Naive thymus-derived CD8-positive, alpha-beta T cell (primary cell): ENCODE results near the gene KRT23. TPM values are rescaled to one million over a fixed set of nuclear protein-coding genes. Genes with fewer than 3 reads are reported as not detected.

ENCODE experiments used
- ATAC-seq, 2 donors: fragments of 150-1000 bp; cut with Tn5 transposase in 1 of 2; sonication (Bioruptor Pico), chemical (Tn5 transposase) in 1 of 2; 1 replicate in 1 of 2; 2 replicates in 1 of 2; pipeline ENCODE4 v1.10.0; 2021; ENCODE audit warnings: mild to moderate bottlenecking in 2 of 2, moderate library complexity in 2 of 2
- POLR2A ChIA-PET: fragments of 350-600 bp; sonication (Branson Sonifier 250); formaldehyde crosslinking; loops from one replicate; lab custom pipeline; 2021; ENCODE audit warnings: antibody characterized with exemption; lab: Charles Lee
- DNase-seq, 10 donors: peaks; one replicate each; pipeline versions ENCODE4 v3.0.0 to v3.0.0-alpha.2; 2020 to 2022
- H3K27ac Mint-ChIP-seq, 10 donors: one replicate each; pipeline ENCODE4 v1.8.0; 2020 to 2022; ENCODE audit warnings: mild to moderate bottlenecking in 10 of 10, mixed read lengths in 10 of 10, moderate library complexity in 4 of 10, inconsistent platforms in 1 of 10
- H3K27me3 Mint-ChIP-seq, 5 donors: one replicate each; pipeline ENCODE4 v1.8.0; 2021 to 2022; ENCODE audit warnings: mixed read lengths in 5 of 5
- H3K36me3 Mint-ChIP-seq, 3 donors: one replicate each; pipeline ENCODE4 v1.8.0; 2020 to 2022; ENCODE audit warnings: mixed read lengths in 3 of 3, mild to moderate bottlenecking in 2 of 3, inconsistent platforms in 1 of 3
- H3K4me1 Mint-ChIP-seq, 4 donors: one replicate each; pipeline ENCODE4 v1.8.0; 2021 to 2022; ENCODE audit warnings: mixed read lengths in 4 of 4
- H3K4me3 Mint-ChIP-seq, 10 donors: one replicate each; pipeline ENCODE4 v1.8.0; 2020 to 2022; ENCODE audit warnings: mild to moderate bottlenecking in 10 of 10, mixed read lengths in 10 of 10, moderate library complexity in 6 of 10, inconsistent platforms in 1 of 10
- H3K9me3 Mint-ChIP-seq, 9 donors: one replicate each; pipeline ENCODE4 v1.8.0; 2020 to 2022; ENCODE audit warnings: mixed read lengths in 9 of 9, mild to moderate bottlenecking in 3 of 9, inconsistent platforms in 1 of 9, moderate library complexity in 1 of 9
- polyA plus RNA-seq, 3 donors: library from polyadenylated mRNA; unstranded; fragments of 300-500 nt; fragmentation: Illumina TruSeq; gene quantifications; one replicate each; pipeline ENCODE4 v1.2.3, GENCODE V29; 2021
- total RNA-seq, 8 experiments: library from RNA in 2 of 8; stranded (reverse) in 2 of 8; gene quantifications; one replicate each; pipeline ENCODE4 v1.2.3 and lab custom pipeline; 2021 to 2026

The KRT23 gene
- total and polyA plus RNA-seq, 5 experiments from 2014 or later: not detected

GRCh38 chr17:40916366-40916765, 21.1 kb downstream of the KRT23 start:
- H3K4me3 Mint-ChIP-seq: no peak overlapping the region
- H3K27me3 Mint-ChIP-seq: peaks cover 0 to 13% (median 0%) of the 10 kb centered on the region in 5 donors
- no peaks in the 10 kb centered on the region for H3K9me3 Mint-ChIP-seq
- H3K36me3 Mint-ChIP-seq: no peaks in the 10 kb centered on the region
- no peak overlapping the region for H3K27ac Mint-ChIP-seq
- ATAC-seq: no peak
- H3K4me1 Mint-ChIP-seq: peaks cover 3 to 8% (median 5%) of the 10 kb centered on the region in 4 donors
- DNase-seq: no peak
- POLR2A ChIA-PET: no interaction called here

- peaks cover 0 to 2% (median 0%) of the 10 kb centered on the region in 4 donors for H3K4me1 Mint-ChIP-seq
- no peak for DNase-seq
- H3K27me3 Mint-ChIP-seq: peaks cover 0 to 13% (median 0%) of the 10 kb centered on the region in 5 donors
- H3K27ac Mint-ChIP-seq: no peak overlapping the region
- POLR2A ChIA-PET: no interaction called here
- H3K4me3 Mint-ChIP-seq: no peak overlapping the region
- no peaks in the 10 kb centered on the region for H3K36me3 Mint-ChIP-seq
- no peak for ATAC-seq
- no peaks in the 10 kb centered on the region for H3K9me3 Mint-ChIP-seq
These were observed 21.7 kb downstream of the KRT23 start for GRCh38 chr17:40915721-40916256.

DNA sequence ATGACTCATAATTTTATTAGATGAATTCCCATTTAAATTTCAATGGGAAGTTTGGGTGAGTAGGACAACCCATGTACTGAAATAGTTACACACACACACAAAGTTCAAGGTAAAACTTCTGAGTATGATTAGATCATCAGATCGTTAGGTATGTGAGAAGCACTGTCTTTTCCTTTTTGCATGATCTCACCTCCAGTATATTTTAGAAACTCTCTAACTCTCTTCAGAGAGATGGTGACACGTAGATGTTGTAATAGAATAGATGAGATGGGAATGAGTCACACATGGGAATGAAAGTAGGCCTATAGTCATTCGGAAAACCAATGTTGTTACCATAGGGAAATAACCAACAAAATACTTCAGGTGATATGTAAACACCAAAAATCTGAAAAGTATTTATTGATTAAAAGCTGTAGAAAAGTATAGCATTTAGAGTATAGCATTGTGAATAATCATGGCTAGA, 22.2 kb downstream of the KRT23 start:
- DNase-seq: no peak
- no peak for ATAC-seq
- Mint-ChIP-seq H3K4me3 (no peak overlapping the region), H3K4me1 (peaks cover 0 to 2% (median 0%) of the 10 kb centered on the region in 4 donors), H3K36me3 (no peaks in the 10 kb centered on the region), H3K9me3 (no peaks in the 10 kb centered on the region), H3K27me3 (peaks cover 0 to 13% (median 0%) of the 10 kb centered on the region in 5 donors), H3K27ac (no peak overlapping the region)
- POLR2A ChIA-PET: no interaction called here

GRCh38 chr17:40914075-40914855, 23.2 kb downstream of the KRT23 start:
- no peak overlapping the region for H3K4me3 Mint-ChIP-seq
- H3K9me3 Mint-ChIP-seq: no peaks in the 10 kb centered on the region
- H3K4me1 Mint-ChIP-seq: peaks cover 0 to 2% (median 0%) of the 10 kb centered on the region in 4 donors
- ATAC-seq: no peak
- POLR2A ChIA-PET: no interaction called here
- peaks cover under 1 to 14% (median under 1%) of the 10 kb centered on the region in 5 donors for H3K27me3 Mint-ChIP-seq
- DNase-seq: no peak
- H3K36me3 Mint-ChIP-seq: no peaks in the 10 kb centered on the region
- H3K27ac Mint-ChIP-seq: no peak overlapping the region

DNA sequence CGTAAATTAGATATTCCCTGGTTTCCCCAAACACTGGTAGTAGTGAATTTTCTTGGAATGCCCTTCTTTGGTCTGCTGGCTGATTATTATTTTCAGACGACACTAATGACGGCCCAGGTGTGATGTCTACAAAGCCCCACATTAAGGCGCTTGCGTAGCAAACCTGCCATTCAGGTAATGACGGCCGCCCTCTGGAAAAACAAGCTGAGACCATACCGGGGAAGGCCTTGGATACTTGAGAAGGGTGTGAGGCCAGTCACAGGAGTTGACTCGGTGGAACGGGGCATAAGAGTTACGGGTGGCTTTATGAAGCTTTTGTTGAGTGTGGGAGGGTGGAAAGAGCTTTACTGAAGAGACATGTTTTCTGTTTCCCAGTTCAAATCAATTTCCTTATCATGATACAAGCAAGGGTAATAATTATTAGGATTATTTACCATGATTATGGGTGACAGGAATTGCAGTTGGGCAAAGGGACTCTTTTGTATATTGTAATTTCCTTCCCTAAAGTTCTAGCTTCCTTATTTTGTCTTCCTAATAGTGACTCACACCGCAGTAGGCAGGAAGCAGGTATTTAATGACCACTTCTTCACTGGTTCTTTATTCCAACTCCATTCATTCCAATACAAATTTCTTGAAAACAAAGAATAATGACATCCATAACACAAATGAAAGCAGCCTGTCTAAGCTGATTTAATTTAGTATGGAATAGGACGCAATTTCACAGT, 24.8 kb downstream of the KRT23 start:
- Mint-ChIP-seq H3K27ac (no peak overlapping the region), H3K27me3 (peaks cover 9 to 26% (median 14%) of the 10 kb centered on the region in 5 donors), H3K4me3 (no peak overlapping the region), H3K9me3 (no peaks in the 10 kb centered on the region), H3K36me3 (no peaks in the 10 kb centered on the region), H3K4me1 (peaks cover 0 to 2% (median 0%) of the 10 kb centered on the region in 4 donors)
- DNase-seq (no peak), ATAC-seq (no peak)
- POLR2A ChIA-PET: interaction anchor here (1.1 kb wide), 1 partner anchor 293 kb away, joined by 5 read pairs; no protein-coding TSS in a partner anchor

DNA sequence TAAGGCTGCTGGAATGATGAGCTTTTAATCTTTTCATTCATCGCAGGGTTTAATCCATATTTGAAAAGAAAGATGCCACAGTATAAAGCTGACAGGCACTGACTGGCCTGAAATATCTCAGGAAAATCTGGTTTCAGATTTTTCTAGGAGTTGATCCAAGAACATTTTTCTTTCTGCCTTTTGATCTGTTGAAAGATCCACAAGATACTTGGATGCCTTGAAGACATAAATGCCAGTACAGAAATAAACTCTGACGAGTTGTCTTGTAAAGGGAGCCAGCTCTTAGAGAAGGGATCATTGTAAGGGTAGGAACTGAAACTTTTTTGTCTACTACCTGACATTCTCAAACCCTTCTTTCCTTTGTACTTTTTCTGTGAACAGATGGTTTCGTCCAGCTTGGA, 27.0 kb downstream of the KRT23 start:
- no peak for ATAC-seq
- H3K27ac Mint-ChIP-seq: no peak overlapping the region
- no peaks in the 10 kb centered on the region for H3K36me3 Mint-ChIP-seq
- peaks cover 18 to 37% (median 31%) of the 10 kb centered on the region in 5 donors for H3K27me3 Mint-ChIP-seq
- POLR2A ChIA-PET: interaction anchor here (1.5 kb wide), 1 partner anchor 738 kb away, joined by 3 read pairs; no protein-coding TSS in a partner anchor
- no peaks in the 10 kb centered on the region for H3K9me3 Mint-ChIP-seq
- H3K4me3 Mint-ChIP-seq: no peak overlapping the region
- DNase-seq: no peak
- peaks cover 0 to 2% (median 0%) of the 10 kb centered on the region in 4 donors for H3K4me1 Mint-ChIP-seq

- peaks cover 18 to 42% (median 33%) of the 10 kb centered on the region in 5 donors for H3K27me3 Mint-ChIP-seq
- H3K9me3 Mint-ChIP-seq: no peaks in the 10 kb centered on the region
- POLR2A ChIA-PET: interaction anchor here (1.5 kb wide), 1 partner anchor 739 kb away, joined by 3 read pairs; no protein-coding TSS in a partner anchor
- H3K27ac Mint-ChIP-seq: no peak overlapping the region
- DNase-seq: no peak
- H3K4me3 Mint-ChIP-seq: no peak overlapping the region
- H3K36me3 Mint-ChIP-seq: no peaks in the 10 kb centered on the region
- no peaks in the 10 kb centered on the region for H3K4me1 Mint-ChIP-seq
- no peak for ATAC-seq
These were observed 27.7 kb downstream of the KRT23 start for GRCh38 chr17:40909755-40910154.

DNA sequence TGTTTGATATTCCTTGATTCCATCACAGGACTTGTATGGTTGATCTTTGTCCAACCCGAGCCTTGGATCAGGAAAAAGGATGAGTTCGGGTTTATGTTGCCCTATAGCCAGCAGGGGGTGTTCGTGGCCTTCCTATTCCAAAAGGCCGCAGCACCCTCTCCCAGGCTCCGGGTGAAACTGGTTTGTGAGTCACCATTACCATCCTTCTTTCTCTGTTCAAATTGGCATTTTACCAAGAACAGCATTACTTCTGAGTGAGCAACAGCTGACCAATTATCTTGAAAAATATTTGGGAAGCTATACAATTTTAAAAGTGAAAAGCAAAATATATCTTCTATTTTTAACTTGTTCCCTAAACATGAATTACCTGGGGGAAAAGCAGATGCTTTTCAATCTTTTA, 28.1 kb downstream of the KRT23 start:
- Mint-ChIP-seq H3K9me3 (no peaks in the 10 kb centered on the region), H3K27ac (no peak overlapping the region), H3K27me3 (peaks cover 20 to 47% (median 37%) of the 10 kb centered on the region in 5 donors), H3K36me3 (no peaks in the 10 kb centered on the region), H3K4me1 (no peaks in the 10 kb centered on the region), H3K4me3 (no peak overlapping the region)
- POLR2A ChIA-PET: interaction anchor here (1.5 kb wide), 1 partner anchor 739 kb away, joined by 3 read pairs; no protein-coding TSS in a partner anchor
- DNase-seq (peak; percentile 43 to 82 (median 56)), ATAC-seq (peak; percentile 79 to 81)

GRCh38 chr17:40906613-40907012, 30.8 kb downstream of the KRT23 start:
- Mint-ChIP-seq H3K4me3 (no peak overlapping the region), H3K27me3 (peaks cover 20 to 64% (median 30%) of the 10 kb centered on the region in 5 donors), H3K4me1 (no peaks in the 10 kb centered on the region), H3K9me3 (no peaks in the 10 kb centered on the region), H3K36me3 (no peaks in the 10 kb centered on the region), H3K27ac (no peak overlapping the region)
- DNase-seq: no peak
- POLR2A ChIA-PET: no interaction called here
- ATAC-seq: no peak

DNA sequence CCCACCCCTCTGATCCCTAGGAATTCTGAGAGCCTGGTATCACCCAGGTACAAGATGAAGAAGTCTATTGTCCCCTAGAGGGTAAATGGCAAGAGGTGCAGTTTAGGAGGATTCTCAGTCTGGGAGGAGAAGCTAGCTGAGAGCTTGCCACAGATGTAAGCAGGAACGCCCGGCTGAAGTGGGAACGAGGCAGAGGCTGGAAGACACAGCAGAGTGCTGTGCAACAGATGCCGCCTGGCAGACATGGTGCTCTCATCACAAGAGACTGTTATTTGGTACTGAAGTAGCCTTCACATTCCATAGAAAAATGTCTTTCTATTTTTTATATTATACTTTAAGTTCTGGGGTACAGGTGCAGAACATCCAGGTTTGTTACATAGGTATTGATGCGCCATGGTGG, 32.1 kb downstream of the KRT23 start:
- peaks cover 20 to 75% (median 32%) of the 10 kb centered on the region in 5 donors for H3K27me3 Mint-ChIP-seq
- H3K4me3 Mint-ChIP-seq: no peak overlapping the region
- POLR2A ChIA-PET: no interaction called here
- H3K36me3 Mint-ChIP-seq: no peaks in the 10 kb centered on the region
- no peaks in the 10 kb centered on the region for H3K9me3 Mint-ChIP-seq
- ATAC-seq (no peak), DNase-seq (no peak)
- H3K27ac Mint-ChIP-seq: no peak overlapping the region
- no peaks in the 10 kb centered on the region for H3K4me1 Mint-ChIP-seq

DNA sequence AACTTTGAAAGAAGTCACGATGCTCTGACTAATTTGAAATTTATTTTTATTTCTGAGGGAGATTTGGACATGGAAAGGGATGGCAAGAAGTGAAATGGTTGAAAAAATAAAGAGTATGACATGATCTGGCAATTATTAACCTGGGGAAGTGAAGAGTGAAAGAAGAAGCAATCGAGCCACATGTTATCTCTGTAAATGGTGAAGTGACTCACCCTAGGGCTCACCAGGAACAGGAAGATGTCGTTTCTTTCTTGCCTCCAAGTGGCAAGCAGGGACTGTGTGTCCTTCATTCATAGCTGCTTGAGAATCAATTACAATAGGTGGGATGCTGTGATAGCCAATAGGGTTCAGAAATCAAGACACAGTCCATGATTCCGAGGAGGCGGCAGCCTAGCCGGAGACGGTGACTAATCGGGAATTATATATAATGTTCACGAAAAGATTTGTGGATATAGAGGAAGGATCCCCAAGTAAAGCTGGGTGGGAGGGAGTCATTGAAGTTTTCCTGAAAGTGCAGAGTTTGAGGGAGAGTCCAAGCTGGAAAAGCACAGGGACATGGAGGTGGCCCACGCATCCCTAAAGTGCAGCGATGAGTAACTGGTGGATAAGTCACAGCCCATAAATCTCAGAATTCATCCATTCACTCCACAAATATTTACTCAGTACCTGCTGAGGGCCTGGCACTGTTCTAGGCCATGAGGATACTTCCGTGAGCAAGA, 34.2 kb downstream of the KRT23 start:
- Mint-ChIP-seq H3K27ac (peak overlapping the region in 1 of 10 donors; percentile 3), H3K4me1 (no peaks in the 10 kb centered on the region), H3K27me3 (peaks cover 19 to 75% (median 33%) of the 10 kb centered on the region in 5 donors), H3K9me3 (no peaks in the 10 kb centered on the region), H3K36me3 (no peaks in the 10 kb centered on the region), H3K4me3 (no peak overlapping the region)
- no peak for ATAC-seq
- no peak for DNase-seq
- POLR2A ChIA-PET: no interaction called here

GRCh38 chr17:40902498-40902897, 34.9 kb downstream of the KRT23 start:
- Mint-ChIP-seq H3K4me1 (no peaks in the 10 kb centered on the region), H3K36me3 (no peaks in the 10 kb centered on the region), H3K9me3 (no peaks in the 10 kb centered on the region), H3K27ac (no peak overlapping the region), H3K27me3 (peaks cover 17 to 69% (median 31%) of the 10 kb centered on the region in 5 donors), H3K4me3 (no peak overlapping the region)
- POLR2A ChIA-PET: no interaction called here
- DNase-seq (no peak), ATAC-seq (no peak)
